Lower leg skin (tissue), 3 donors: ENCODE data around the gene HPS4.

Experiments used
- CTCF ChIP-seq, 3 donors: fragments of 450-650 bp; IDR thresholded peaks; one replicate each; pipeline ENCODE4 v1.5.1; 2016; ENCODE audit warnings: antibody characterized with exemption in 3 of 3, mild to moderate bottlenecking in 3 of 3, moderate library complexity in 2 of 3
- POLR2A ChIP-seq, 2 donors: fragments of 450-650 bp; IDR thresholded peaks; one replicate each; pipeline ENCODE4 v1.6.1; 2016 to 2017; ENCODE audit warnings: antibody characterized with exemption in 2 of 2, mild to moderate bottlenecking in 1 of 2, moderate library complexity in 1 of 2

- TF ChIP-seq CTCF (IDR thresholded peaks at IDR 0.05) (no peak), POLR2A (IDR thresholded peaks at IDR 0.05) (no peak)
These were observed 28.7 kb upstream of the HPS4 start, which contains the start of gene TFIP11 for GRCh38 chr22:26512149-26512793.
